Peyer's patch (tissue), 4 donors: ENCODE measurements around the gene MRM3. TPM values are rescaled to one million over a fixed set of nuclear protein-coding genes. Genes with fewer than 3 reads are reported as not detected.
"Not testable (repeated sequence)": the region's sequence is repeated elsewhere in the genome, so short reads cannot be mapped to it uniquely, and the experiment has no call there.

ENCODE experiments used
- DNase-seq, 3 donors: peaks; one replicate each; pipeline ENCODE4 v3.0.0-alpha.2; 2017 to 2019
- H3K27ac ChIP-seq, 4 donors: fragments of 200-600 bp; sonication (generic); one replicate each; pipeline ENCODE4 v1.5.1; 2016 to 2019
- H3K27me3 ChIP-seq, 2 donors: fragments of 200-600 bp; sonication (generic); one replicate each; pipeline ENCODE4 v1.5.1; 2019
- H3K36me3 ChIP-seq, 3 donors: fragments of 200-600 bp; sonication (generic); one replicate each; pipeline ENCODE4 v1.5.1; 2016 to 2019
- H3K4me1 ChIP-seq, 4 donors: fragments of 200-600 bp; sonication (generic); one replicate each; pipeline ENCODE4 v1.5.1; 2016 to 2019
- H3K4me3 ChIP-seq, 4 donors: fragments of 200-600 bp; sonication (generic); 1 replicate in 3 of 4; 2 replicates in 1 of 4; pipeline ENCODE4 v1.5.1; 2016 to 2019; ENCODE audit warnings: mild to moderate bottlenecking in 1 of 4
- H3K9me3 ChIP-seq, 4 donors: fragments of 200-600 bp; sonication (generic); one replicate each; pipeline ENCODE4 v1.5.1; 2016 to 2019; ENCODE audit warnings: mild to moderate bottlenecking in 1 of 4
- CTCF ChIP-seq, 6 experiments: fragments of 450-650 bp in 4 of 6; fragments of 200-600 bp in 2 of 6; sonication (generic) in 1 of 6; IDR thresholded peaks; one replicate each; pipeline ENCODE4 v1.5.1; 2017 to 2019; ENCODE audit warnings: antibody characterized with exemption in 6 of 6, mild to moderate bottlenecking in 3 of 6, moderate library complexity in 1 of 6
- POLR2A ChIP-seq, 2 donors: fragments of 450-650 bp; IDR thresholded peaks; one replicate each; pipeline ENCODE4 v1.5.1; 2017; ENCODE audit warnings: antibody characterized with exemption in 2 of 2, mild to moderate bottlenecking in 2 of 2, moderate library complexity in 2 of 2
- total RNA-seq, 4 donors: library from RNA; depleted of rRNA; stranded (reverse); fragments of >200 nt; gene quantifications; one replicate each; pipeline ENCODE4 v1.1.0, GENCODE V29; 2016

The MRM3 gene
- total RNA-seq, 4 donors from 2014 or later: 17.0 to 23.0 (median 22.2) TPM

GRCh38 chr17:752002-752619, 30.0 kb upstream of the MRM3 start, which contains the start of gene GEMIN4:
Gene GEMIN4 (minus strand): TSS chr17:752264. CDS start chr17:752142, 122 bp downstream.
- Histone ChIP-seq H3K4me1 (peaks cover 0 to 12% (median 10%) of the 10 kb centered on the region in 4 donors), H3K27me3 (no peaks in the 10 kb centered on the region), H3K9me3 (no peaks in the 10 kb centered on the region), H3K4me3 (peak within 1 kb of the TSS; percentile 85 to 96 (median 89)), H3K36me3 (peaks cover 0 to 15% (median 0%) of the 10 kb centered on the region in 3 donors), H3K27ac (peak within 1 kb of the TSS; percentile 66 to 87 (median 82))
- peak; percentile 45 to 53 for TF ChIP-seq POLR2A (IDR thresholded peaks at IDR 0.05)
- TF ChIP-seq CTCF (IDR thresholded peaks at IDR 0.05): peak; percentile 92 to 98 (median 98)
- DNase-seq: peak; percentile 92 to 98 (median 96)

- Histone ChIP-seq H3K9me3 (no peaks in the 10 kb centered on the region), H3K27ac (peak overlapping the region; percentile 66 to 87 (median 82)), H3K4me1 (peaks cover 0 to 12% (median 10%) of the 10 kb centered on the region in 4 donors), H3K36me3 (peaks cover 0 to 10% (median 0%) of the 10 kb centered on the region in 3 donors), H3K27me3 (no peaks in the 10 kb centered on the region), H3K4me3 (peak overlapping the region; percentile 85 to 96 (median 89))
- TF ChIP-seq CTCF (IDR thresholded peaks at IDR 0.05) (no peak), POLR2A (IDR thresholded peaks at IDR 0.05) (no peak)
- peak; percentile 36 to 71 (median 61) for DNase-seq
Observed at GRCh38 chr17:752620-753219, 29.4 kb upstream of the MRM3 start.

GRCh38 chr17:753418-753817, 28.7 kb upstream of the MRM3 start:
- DNase-seq: no peak
- TF ChIP-seq POLR2A (IDR thresholded peaks at IDR 0.05): no peak
- no peak for TF ChIP-seq CTCF (IDR thresholded peaks at IDR 0.05)

GRCh38 chr17:755319-755961, 26.7 kb upstream of the MRM3 start:
- Histone ChIP-seq H3K36me3 (peaks cover 0 to 31% (median 0%) of the 10 kb centered on the region in 3 donors), H3K4me1 (peaks cover 0 to 10% (median 9%) of the 10 kb centered on the region in 4 donors)
- DNase-seq, H3K27ac ChIP-seq, H3K4me3 ChIP-seq, H3K9me3 ChIP-seq, H3K27me3 ChIP-seq: not testable (repeated sequence)

More at GRCh38 chr17:753418-753817, 28.7 kb upstream of the MRM3 start:
- Histone ChIP-seq H3K9me3 (no peaks in the 10 kb centered on the region), H3K27ac (no peak overlapping the region), H3K4me3 (no peak overlapping the region), H3K4me1 (peaks cover 0 to 12% (median 10%) of the 10 kb centered on the region in 4 donors), H3K36me3 (peaks cover 0 to 16% (median 0%) of the 10 kb centered on the region in 3 donors), H3K27me3 (no peaks in the 10 kb centered on the region)

- not testable (repeated sequence) for DNase-seq, H3K9me3 ChIP-seq, H3K27me3 ChIP-seq, H3K27ac ChIP-seq, H3K4me1 ChIP-seq, H3K4me3 ChIP-seq
- H3K36me3 ChIP-seq: peaks cover 0 to 38% (median 0%) of the 10 kb centered on the region in 3 donors
Observed at GRCh38 chr17:756010-756567, 26.1 kb upstream of the MRM3 start.

- TF ChIP-seq POLR2A (IDR thresholded peaks at IDR 0.05): no peak
- TF ChIP-seq CTCF (IDR thresholded peaks at IDR 0.05): no peak
- no peak for DNase-seq
- Histone ChIP-seq H3K9me3 (no peaks in the 10 kb centered on the region), H3K4me1 (no peaks in the 10 kb centered on the region), H3K27ac (no peak overlapping the region), H3K27me3 (no peaks in the 10 kb centered on the region), H3K4me3 (no peak overlapping the region), H3K36me3 (peaks cover 0 to 75% (median 0%) of the 10 kb centered on the region in 3 donors)
Observed at GRCh38 chr17:759964-760363, 22.2 kb upstream of the MRM3 start.
